Prostate gland (tissue), 2 donors: Measurements from ENCODE around the gene VIPR2. TPM values are rescaled to one million over a fixed set of nuclear protein-coding genes. Genes with fewer than 3 reads are reported as not detected.

ENCODE experiments used
- DNase-seq: peaks from one replicate; pipeline ENCODE4 v3.0.0-alpha.2; 2019; ENCODE audit warnings: low spot score
- H3K27ac ChIP-seq, 2 donors: fragments of 200-600 bp; sonication (generic); 2 replicates each; pipeline ENCODE4 v1.5.1; 2017 to 2019
- H3K27me3 ChIP-seq: fragments of 200-600 bp; sonication (generic); replicated peaks from 2 replicates; pipeline ENCODE4 v1.5.1; 2019; ENCODE audit not compliant: insufficient read depth
- H3K36me3 ChIP-seq, 2 donors: fragments of 200-600 bp; sonication (generic); 1 replicate in 1 of 2; 2 replicates in 1 of 2; pipeline versions ENCODE4 v1.5.1 to v1.8.1; 2017 to 2019
- H3K4me1 ChIP-seq: fragments of 200-600 bp; sonication (generic); replicated peaks from 2 replicates; pipeline ENCODE4 v1.5.1; 2019
- H3K4me3 ChIP-seq, 2 donors: fragments of 200-600 bp; sonication (generic); 2 replicates each; pipeline ENCODE4 v1.5.1; 2017 to 2019
- H3K9me3 ChIP-seq: fragments of 200-600 bp; sonication (generic); 2 replicates; pipeline ENCODE4 v1.5.1; 2017
- CTCF ChIP-seq, 4 experiments: fragments of 200-600 bp in 2 of 4; fragments of 450-650 bp in 2 of 4; sonication (generic) in 2 of 4; IDR thresholded peaks; 1 replicate in 3 of 4; 2 replicates in 1 of 4; pipeline ENCODE4 v1.5.1; 2016 to 2019; ENCODE audit warnings: antibody characterized with exemption in 4 of 4, mild to moderate bottlenecking in 2 of 4, moderate library complexity in 2 of 4
- POLR2A ChIP-seq: fragments of 450-650 bp; IDR thresholded peaks from one replicate; pipeline ENCODE4 v1.6.1; 2016; ENCODE audit warnings: antibody characterized with exemption, mild to moderate bottlenecking
- POLR2AphosphoS5 ChIP-seq: sonication (generic); formaldehyde crosslinking; IDR thresholded peaks from one replicate; pipeline ENCODE4 v1.6.1; 2017; ENCODE audit warnings: antibody characterized with exemption
- WGBS: methylation state at CpG from one replicate; pipeline ENCODE4 v1.1.5; 2018; 5-methylcytosine and 5-hydroxymethylcytosine counted together
- intact Hi-C: fragments of 100-400 bp; cut with DNase I; formaldehyde crosslinking; loops from one replicate; pipeline ENCODE4 v1.14.2; 2022
- total RNA-seq, 2 donors: library from RNA; depleted of rRNA; stranded (reverse); fragments of >200 nt; gene quantifications; one replicate each; pipeline ENCODE4 v1.1.0, GENCODE V29; 2016

Gene VIPR2
- total RNA-seq, 2 donors from 2014 or later, result 1.0 to 13.5 TPM

GRCh38 chr7:159016591-159016990 is 128.1 kb downstream of the VIPR2 start:
- peaks cover 11% of the 10 kb centered on the region for H3K4me1 ChIP-seq

GRCh38 chr7:159015454-159016410 is 128.9 kb downstream of the VIPR2 start:
- Histone ChIP-seq H3K36me3 (no peaks in the 10 kb centered on the region), H3K27ac (peak overlapping the region; percentile 79 to 82), H3K4me3 (no peak overlapping the region), H3K4me1 (peaks cover 11% of the 10 kb centered on the region), H3K9me3 (no peaks in the 10 kb centered on the region), H3K27me3 (no peaks in the 10 kb centered on the region)
- TF ChIP-seq POLR2A (no peak), POLR2AphosphoS5 (peak; percentile 22), CTCF (IDR thresholded peaks at IDR 0.05) (no peak)
- intact Hi-C loops, result no loop called here
- DNase-seq, result peak; percentile 56
- 46% methylated on average over 24 of the region's 24 CpGs for WGBS

More at GRCh38 chr7:159016591-159016990, 128.1 kb downstream of the VIPR2 start:
- Histone ChIP-seq H3K27ac (no peak overlapping the region), H3K9me3 (no peaks in the 10 kb centered on the region), H3K27me3 (no peaks in the 10 kb centered on the region), H3K36me3 (no peaks in the 10 kb centered on the region), H3K4me3 (no peak overlapping the region)
- no peak for TF ChIP-seq POLR2AphosphoS5
- no peak for TF ChIP-seq CTCF (IDR thresholded peaks at IDR 0.05)
- no peak for TF ChIP-seq POLR2A
- WGBS, result 94% methylated on average over 19 of the region's 19 CpGs
- no peak for DNase-seq
- intact Hi-C loops, result no loop called here

- H3K27me3 ChIP-seq, result no peaks in the 10 kb centered on the region
- peaks cover 11% of the 10 kb centered on the region for H3K4me1 ChIP-seq
- no peak for DNase-seq
- no peaks in the 10 kb centered on the region for H3K9me3 ChIP-seq
- no peak overlapping the region for H3K4me3 ChIP-seq
- H3K27ac ChIP-seq, result peak overlapping the region; percentile 79 to 82
- no peaks in the 10 kb centered on the region for H3K36me3 ChIP-seq
- intact Hi-C loops, result no loop called here
- TF ChIP-seq CTCF (IDR thresholded peaks at IDR 0.05) (no peak), POLR2A (no peak), POLR2AphosphoS5 (no peak)
- WGBS, result 76% methylated on average over 6 of the region's 6 CpGs
Observed at GRCh38 chr7:159015081-159015453, 129.6 kb downstream of the VIPR2 start.

- Histone ChIP-seq H3K36me3 (no peaks in the 10 kb centered on the region), H3K4me1 (peaks cover 11% of the 10 kb centered on the region), H3K27me3 (no peaks in the 10 kb centered on the region), H3K4me3 (no peak overlapping the region), H3K27ac (peak overlapping the region; percentile 79 to 82), H3K9me3 (no peaks in the 10 kb centered on the region)
- intact Hi-C loops, result no loop called here
- TF ChIP-seq CTCF (IDR thresholded peaks at IDR 0.05) (no peak), POLR2A (no peak), POLR2AphosphoS5 (no peak)
- no peak for DNase-seq
- 82% methylated on average over 20 of the region's 20 CpGs for WGBS
Observed at GRCh38 chr7:159014297-159015062, 130.2 kb downstream of the VIPR2 start.
